LoVo (cell line): ENCODE measurements around the gene IGLL5.
"Not testable (repeated sequence)": the region's sequence is repeated elsewhere in the genome, so short reads cannot be mapped to it uniquely, and the experiment has no call there.

Experiments used
- DNase-seq: peaks from one replicate; pipeline ENCODE4 v3.0.0-alpha.2; 2016; ENCODE audit warnings: low spot score

Gene IGLL5

DNA sequence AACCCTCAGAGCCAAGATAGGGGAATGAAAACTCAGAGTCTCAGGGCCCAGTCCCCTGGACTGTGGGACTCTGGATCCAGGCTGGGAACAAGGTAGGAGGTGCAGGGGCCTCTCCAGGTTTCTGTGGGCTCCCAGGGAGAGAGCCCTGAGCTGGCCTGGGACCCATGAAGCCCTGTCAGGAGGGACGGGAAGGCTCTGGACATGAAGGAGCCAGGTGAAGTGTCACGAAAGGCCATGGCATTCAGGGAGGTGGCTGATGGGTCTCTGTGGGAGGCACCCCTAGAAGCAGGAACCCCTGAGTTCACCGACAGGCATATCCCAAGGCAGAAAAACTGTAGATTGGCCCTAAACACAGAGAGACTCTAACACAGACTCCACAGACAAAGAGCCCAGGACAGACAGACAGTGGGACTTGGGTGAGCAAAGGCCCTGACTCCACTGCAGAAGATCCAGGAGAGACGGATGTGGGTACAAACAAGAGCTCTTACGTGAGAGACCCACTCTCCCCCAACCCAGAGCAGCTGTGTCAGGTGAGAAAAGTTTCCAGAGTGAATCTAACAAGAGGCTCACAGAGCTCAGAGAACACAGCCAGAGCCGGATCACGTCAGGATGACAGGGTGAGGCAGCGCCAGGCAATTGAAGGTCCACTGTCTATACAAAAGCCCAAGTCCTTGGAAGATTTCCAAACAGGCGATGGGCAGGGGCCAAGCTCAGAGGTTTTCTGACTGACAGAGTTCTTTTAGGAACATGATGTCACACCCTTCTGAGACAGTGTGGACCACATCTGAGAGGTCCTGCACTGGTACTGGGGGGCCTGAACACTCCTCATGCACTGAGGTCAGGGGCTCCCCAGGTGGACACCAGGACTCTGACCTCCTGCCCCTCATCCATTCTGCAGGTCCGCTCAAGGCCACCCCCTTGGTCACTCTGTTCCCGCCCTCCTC lies 27.4 kb downstream of the IGLL5 start:
- DNase-seq: no peak

DNA sequence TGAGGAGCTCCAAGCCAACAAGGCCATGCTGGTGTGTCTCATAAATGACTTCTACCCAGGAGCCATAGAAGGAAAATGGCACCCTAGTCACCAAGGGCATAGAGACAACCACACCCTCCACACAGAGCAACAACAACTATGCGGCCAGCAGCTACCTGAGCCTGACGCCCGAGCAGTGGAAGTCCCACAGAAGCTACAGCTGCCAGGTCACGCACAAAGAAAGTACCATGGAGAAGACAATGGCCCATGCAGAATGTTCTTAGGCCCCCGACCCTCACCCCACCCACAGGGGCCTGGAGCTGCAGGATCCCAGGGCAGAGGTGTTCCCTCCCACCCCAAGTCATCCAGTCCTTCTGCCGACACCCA lies 28.0 kb downstream of the IGLL5 start:
- no peak for DNase-seq

DNA sequence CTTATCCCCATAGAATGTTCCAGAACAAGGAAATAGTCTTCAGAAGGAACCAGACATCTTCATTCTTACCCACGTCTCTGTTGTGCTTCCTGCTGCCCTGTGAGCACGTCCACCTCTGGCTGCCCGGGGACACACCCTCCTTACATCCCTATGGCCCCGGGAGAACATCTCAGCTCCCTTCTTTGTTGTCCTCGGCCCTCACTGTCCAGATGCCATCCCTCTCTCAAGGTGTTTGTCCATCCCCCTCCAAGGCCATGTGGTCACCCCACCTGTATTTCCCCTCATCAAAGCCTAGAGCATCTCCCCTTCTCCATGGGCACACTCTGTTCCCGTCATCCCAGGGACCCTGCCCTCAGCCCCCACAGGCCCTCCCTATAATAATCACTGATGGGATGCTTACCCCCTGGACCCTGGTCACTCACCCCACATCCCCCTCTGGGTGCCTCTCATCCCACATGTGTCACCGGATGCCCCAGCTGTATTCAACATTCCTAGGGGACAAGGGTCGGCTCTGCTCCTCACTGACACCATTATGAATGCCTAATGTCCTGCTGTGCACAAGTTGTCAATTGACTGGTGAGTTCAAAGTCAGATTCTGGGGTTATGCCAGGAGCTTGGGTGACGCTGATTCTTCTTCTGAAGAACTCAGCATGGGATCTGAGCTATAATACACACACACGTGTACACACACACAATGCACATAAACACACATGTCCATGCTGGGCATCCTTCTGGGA lies 28.8 kb downstream of the IGLL5 start:
- no peak for DNase-seq

DNA sequence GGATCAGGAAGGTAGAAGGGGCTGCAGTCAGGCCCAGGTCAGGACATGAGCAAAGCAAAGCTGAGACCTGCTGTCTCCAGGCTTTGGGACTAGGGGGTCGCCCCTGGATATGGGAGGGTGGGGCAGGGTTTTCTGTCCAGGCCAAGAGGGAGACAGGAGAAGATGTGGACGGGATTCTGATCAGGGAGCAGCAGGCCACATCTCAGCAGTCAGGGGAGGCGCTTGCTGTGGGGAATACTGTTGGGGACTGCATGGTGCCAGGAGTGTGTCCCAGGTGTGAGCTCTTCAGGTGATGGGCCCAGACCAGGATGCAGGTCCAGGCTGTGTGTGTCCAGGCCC lies 29.3 kb downstream of the IGLL5 start:
- DNase-seq: no peak

DNA sequence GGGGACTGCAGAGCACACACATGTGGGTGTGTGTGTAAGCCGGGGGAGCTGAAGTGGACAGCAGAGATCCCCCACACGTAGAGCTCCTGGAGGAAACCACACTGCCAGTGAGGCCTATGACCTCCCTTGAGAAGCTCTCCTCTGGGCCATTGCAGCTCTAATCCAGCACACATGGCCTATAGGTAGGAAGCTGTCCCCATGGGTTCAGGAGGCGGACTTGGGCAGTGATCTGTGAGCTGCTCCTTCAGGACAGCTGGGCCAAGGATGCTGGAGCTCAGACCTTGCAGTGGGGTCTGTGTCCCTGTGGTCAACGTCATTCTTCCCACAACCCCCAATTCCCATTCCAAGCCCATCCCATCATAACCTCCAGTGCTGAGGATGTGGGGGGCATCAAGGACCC lies 29.8 kb downstream of the IGLL5 start:
- no peak for DNase-seq

DNA sequence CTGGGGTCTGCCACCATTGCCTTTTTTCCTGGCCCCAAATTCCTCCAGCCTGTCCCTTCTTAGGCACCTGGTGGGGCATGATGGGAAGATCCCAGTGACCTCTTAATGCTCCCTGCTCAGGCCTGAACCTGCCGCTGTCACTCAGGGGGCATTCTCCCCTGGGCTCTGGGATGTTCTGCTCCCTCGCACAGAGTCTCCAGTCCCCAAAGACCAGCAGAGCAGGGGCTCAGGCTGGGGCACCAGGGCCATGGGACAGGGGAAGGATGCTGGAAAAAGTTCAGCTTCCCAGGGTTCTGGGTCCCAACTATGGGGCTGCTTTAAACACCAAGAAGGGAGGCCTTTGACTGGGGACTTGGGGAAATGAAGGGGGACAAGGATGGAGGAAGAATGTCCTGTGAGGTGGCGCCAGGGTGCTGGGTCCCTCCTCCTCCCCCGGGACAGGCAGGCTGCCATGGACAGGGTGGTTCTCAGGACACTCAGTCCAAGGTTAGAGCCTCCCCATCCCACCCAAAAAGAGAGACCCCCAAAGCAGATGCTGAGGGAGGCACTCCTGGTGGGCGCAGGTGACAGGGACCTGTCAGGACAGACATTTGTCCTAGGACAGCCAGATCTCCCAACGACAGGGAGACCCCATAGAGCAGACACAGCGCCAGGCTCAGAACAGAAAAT lies 30.8 kb downstream of the IGLL5 start:
- DNase-seq: no peak

DNA sequence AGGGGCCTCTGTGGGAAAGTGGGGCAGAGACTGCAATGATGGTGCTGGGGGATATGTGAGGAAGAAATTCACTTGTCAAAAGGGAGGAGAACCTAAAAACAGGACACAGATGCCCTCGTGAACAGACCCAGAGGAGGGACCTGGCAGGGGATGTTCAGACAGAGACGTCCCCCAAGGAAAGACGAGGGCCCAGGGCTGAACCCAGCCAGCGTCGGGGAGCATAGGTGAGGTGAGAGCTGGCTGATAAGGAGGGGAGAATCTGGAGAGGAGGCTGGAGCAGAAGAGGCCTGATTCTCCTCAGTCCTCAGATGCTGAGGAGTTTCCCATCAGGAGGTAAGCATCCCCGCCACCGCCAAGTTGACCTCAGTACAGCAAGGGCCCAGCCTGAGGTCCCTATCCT lies 31.4 kb downstream of the IGLL5 start:
- DNase-seq: no peak

DNA sequence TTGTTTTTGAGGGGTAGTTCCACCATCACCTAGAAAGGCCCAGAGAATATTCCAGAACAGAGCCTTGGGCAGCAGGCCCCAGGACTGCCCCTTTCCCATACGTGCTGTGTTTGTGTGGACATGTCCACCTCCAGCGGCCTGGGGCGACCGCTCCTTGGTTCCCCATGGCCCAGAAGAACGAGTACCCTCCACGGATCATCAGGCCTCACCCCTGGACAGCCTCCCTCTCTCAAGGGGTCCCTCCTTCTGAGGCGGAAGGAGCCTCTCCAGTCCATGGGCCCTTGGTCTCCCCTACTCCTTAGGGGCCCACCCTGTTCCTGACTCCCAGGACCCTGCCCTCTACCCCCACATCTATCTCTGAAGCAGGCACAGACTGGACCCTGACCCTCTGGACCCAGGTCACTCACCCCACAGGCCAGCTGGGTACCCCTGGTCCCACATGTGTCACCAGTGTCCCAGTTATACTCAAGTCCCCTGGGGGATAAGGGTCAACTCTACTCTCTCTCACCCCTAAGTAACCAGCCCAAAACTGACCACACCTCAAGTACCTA lies 32.6 kb downstream of the IGLL5 start:
- DNase-seq: no peak

DNA sequence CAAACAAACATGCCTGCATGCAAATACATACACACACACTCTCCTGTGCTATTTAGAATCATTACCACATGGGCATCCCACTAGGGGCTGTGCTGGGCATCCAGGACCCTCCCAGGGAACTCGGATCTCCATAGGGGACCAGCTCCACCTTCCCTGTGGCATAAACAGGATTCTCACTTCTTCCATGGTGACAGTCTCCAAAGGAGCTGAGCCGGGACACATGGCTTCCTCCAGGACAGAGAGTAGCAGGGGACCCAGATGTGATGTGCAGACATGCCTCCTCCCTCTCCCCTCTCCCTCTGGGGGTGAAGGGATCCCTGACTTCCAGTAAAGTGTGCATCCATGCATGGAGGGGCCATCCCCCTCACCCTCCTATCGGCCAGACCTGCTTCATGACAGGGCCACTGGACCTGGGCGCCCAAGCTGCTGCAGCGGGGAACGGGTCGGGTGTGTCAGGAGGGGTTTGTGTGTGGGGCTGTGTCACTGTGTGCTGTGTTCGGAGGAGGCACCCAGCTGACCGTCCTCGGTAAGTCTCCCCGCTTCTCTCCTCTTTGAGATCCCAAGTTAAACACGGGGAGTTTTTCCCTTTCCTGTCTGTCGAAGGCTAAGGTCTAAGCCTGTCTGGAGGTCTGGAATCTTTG lies 33.4 kb downstream of the IGLL5 start:
- DNase-seq: no peak

DNA sequence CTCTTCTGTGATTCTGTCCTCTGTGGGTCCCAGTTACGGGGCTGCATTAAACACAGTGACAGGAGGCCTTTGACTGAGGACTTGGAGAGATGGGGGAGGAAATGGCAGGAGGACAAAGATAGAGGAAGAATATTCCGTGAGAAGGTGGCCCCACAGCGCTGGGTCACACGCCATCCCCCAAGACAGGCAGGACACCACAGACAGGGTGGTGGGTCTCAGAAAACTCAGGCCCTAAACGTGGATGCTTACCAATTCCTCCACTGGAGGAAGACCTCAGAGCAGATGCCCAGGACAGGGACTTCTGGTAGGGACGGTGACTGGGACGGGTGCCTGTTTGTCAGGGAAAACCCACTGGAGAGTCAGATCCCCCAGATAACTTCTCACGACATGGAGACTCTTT lies 34.0 kb downstream of the IGLL5 start:
- no peak for DNase-seq

DNA sequence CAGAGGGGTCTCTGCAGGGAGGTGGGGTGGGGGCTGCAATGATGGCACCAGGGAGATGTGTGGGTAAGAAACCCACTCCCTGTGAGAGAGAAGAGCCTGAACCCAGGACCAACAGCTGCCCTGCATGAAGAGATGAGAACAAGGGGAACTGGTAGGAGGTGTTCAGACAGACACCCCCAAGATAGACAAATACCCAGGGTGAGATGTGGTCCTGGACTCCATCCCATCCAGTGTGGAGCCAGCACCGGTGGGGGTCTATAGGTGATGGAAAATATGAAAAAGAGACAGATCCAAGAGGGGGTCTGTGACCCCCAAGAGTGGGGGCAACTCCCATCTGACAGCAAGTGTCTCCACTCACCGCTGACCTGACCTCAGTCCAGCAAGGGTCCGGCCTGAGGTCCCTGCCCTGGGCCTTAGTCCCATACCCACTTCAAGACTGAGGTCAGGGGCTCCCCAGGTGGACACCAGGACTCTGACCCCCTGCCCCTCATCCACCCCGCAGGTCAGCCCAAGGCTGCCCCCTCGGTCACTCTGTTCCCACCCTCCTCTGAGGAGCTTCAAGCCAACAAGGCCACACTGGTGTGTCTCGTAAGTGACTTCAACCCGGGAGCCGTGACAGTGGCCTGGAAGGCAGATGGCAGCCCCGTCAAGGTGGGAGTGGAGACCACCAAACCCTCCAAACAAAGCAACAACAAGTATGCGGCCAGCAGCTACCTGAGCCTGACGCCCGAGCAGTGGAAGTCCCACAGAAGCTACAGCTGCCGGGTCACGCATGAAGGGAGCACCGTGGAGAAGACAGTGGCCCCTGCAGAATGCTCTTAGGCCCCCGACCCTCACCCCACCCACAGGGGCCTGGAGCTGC lies 34.7 kb downstream of the IGLL5 start:
- DNase-seq: not testable (repeated sequence)

DNA sequence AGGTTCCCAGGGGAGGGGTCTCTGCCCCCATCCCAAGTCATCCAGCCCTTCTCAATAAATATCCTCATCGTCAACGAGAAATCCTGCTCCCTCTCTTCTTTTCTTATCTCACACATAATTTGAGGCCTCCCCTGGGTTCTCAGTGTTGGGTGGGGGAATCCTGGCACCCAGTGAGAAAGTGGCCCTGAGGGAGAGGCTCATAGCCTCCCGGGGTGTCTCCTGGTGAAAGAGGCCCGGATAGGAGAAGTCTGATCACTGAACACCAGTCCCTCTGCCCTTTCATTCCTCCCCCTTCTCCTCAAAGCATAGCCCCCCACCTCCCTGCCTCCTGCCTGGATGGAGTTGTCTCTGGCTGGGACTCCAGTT lies 35.3 kb downstream of the IGLL5 start:
- no peak for DNase-seq

DNA sequence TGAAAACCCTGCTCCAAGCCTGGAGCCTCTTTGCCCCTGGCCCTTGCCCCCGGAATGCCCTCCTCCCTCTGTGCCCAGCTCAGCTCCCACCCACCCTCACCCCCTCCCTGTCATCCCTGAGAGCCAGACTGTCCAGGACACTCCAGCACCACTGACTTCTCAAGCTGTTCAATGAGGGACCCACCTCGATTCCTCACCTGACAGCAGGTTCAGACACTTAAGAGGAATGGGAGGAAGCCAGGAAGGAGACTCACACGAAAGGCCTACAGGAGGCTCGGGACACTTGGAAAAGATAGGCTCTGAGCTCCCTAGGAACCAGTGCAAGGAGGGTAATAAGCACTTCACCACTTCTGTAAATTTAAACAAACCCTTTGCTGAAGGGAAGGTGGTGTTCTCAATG lies 35.8 kb downstream of the IGLL5 start:
- DNase-seq: no peak

DNA sequence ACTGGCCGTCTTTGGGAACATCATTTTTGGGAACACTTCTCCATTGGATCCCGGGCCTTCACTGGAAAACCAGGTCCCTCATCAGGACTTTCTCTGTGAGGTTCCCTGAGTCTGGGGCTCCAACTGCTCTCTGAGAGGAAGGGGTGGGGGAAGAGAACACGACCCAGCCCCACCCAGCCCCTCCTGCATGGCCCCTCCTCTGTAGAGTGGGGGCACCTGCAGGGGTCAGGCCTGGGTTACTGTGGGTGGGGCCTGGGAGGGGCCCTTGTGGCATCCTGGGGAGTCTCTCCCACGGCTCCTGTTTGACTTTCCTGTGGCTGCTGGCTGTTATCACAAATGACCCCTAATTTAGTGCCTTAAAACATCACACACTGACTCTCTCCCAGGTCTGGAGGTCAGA lies 36.3 kb downstream of the IGLL5 start:
- no peak for DNase-seq

DNA sequence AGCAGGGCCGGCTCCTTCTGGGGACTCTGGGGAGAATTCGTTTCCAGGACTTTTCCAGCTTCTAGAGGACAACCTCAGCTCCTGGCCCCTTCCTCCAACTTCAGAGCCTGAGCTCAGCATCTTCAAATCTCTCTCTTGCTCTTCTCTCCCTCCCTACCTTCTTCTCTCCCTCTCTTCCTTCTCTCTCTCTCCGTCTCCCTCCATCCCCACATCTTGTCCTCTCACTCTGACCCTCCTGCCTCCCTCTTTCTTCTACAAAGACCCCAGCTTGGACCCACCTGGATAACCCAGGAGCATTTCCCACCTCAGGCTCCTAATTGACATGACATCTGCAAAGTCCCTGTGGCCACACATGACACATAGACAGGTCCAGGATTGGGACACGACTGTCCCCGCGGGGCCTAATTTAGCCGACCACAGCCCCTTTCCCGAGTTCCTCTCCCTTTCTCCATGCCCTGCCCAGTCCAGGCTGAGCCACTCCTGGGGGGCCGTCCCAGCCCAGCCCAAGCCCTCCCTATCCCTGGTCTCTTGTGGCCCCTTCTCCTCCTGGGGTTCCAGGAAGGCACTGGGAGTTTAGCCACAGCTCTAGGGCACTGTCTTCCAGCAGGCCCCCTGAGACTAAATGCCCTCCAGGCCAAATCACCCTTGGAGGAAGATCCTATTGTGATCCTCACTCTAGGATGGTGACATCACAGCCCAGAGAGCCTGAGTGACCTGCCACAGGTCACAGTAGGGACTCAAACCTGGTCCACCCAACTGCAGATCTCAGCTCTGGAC lies 36.9 kb downstream of the IGLL5 start:
- no peak for DNase-seq

DNA sequence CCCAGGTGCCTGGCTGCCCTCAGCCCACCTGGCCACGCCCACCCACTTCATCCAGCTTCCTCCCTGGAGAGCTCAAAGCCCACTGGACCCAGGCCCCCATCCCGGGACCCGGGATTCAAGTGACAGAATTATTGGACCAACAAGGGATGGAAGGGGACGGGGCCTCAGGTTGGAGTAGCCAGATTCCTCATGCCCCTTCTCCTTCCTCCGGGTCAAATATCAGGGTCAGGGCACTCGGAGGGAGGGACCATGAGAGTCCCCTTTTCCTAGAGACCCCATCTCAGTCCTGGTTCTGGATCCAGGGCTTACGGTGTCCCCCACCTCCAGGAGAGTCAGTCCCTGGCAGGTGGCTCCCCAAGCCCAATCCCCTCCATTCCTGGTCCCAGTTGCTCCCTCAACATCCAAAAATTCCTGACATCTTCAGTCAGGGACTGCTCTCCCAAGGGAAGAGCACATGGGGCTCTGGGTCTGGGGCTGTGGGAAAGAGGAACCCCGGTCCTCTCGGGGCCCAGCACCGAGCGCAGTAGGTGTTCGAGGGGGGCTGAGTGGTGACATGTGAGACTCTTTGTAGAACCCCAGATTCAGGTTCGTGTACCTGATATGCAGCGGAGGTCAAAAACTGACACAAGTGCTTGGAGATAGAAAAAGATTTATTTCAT lies 37.7 kb downstream of the IGLL5 start:
- DNase-seq: no peak

DNA sequence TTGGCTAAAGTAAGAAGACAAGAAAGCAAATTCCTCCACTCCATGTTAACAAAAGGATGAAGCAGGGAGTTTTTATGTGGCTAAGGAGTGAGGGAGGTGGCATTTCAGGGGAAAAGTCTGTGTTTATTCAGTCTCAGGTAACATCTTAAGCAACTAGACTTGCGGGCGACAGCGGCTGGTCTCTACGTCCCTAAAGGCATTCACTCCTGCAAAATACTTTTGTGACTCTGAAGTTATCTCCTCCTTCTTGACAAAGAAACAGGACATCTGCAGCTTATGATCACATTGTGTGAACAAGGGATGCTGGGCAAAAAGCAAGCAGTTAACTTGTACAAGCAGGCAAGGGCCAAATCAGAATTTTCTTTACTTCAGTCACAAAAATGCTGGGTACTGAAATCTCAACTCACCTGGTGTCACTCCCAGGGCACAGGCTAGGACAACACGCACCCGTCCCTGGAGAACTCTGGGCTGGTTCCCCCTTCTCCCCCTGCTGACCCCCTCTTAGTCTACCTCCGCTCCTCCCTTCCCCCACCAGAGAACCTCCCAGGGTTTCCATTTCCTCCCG lies 38.3 kb downstream of the IGLL5 start:
- no peak for DNase-seq

DNA sequence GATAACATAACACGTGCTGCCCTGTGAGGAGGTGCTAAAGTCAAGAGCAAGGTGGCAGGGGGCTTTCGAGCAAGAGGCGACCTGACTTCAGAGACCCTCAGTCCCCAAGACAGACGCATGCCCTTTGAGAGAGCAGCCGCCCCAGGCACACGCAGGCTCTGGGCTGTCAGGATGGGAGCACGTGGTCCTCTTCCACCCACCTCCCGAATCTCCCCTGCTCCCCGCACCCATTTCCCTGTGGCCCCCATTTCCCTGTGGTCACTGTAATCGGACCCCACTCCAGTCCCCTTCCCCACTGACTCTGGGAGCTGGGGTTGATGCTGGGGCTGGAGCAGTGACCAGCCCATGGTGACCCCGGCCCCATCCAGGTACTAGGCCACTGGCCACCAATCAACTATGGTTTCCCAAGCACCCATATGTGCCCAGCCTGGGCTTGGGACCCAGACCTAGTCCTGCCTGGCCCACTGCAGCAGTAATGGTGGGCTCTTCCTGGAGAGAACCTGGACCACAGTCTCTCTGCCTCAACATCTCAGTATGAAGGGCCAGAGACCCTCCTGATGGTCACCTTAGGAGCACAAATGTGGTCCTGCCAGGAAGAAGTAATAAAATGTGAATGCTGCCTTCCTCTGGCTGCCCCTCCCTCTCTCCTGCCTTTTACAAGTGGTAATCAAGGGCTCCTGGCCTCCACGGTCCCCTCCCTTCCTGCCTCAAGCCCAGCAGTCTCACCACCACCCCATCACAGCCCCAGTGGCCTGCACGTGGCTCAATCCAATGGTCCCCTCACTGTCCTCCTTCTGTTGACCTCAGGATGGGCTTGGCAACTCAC lies 39.0 kb downstream of the IGLL5 start:
- DNase-seq: no peak
